Mesothelial cell of epicardium (in vitro differentiated cells): ENCODE results near the gene FOXP1. TPM values are rescaled to one million over a fixed set of nuclear protein-coding genes. Genes with fewer than 3 reads are reported as not detected.
A peak's percentile ranks its signal among the peaks of the same experiment; 100 is the strongest.

ENCODE experiments used
- DNase-seq, 2 experiments: peaks; one replicate each; pipeline ENCODE4 v3.0.0; 2021; ENCODE audit warnings: low spot score in 2 of 2; ENCODE audit not compliant: unreplicated experiment in 2 of 2
- H3K27ac Mint-ChIP-seq: 2 replicates; pipeline ENCODE4 v1.8.0; 2021; ENCODE audit warnings: mixed read lengths
- H3K27me3 Mint-ChIP-seq: 2 replicates; pipeline ENCODE4 v1.8.0; 2021; ENCODE audit warnings: low read depth, mixed read lengths
- H3K36me3 Mint-ChIP-seq: 2 replicates; pipeline ENCODE4 v1.8.0; 2021; ENCODE audit warnings: mixed read lengths
- H3K4me1 Mint-ChIP-seq: 2 replicates; pipeline ENCODE4 v1.8.0; 2021; ENCODE audit warnings: mixed read lengths
- H3K4me3 Mint-ChIP-seq: 2 replicates; pipeline ENCODE4 v1.8.0; 2021; ENCODE audit warnings: mild to moderate bottlenecking, moderate library complexity, mixed read lengths
- H3K9me3 Mint-ChIP-seq: 2 replicates; pipeline ENCODE4 v1.8.0; 2021; ENCODE audit warnings: mixed read lengths
- CTCF ChIP-seq: fragments of 200-600 bp; sonication (generic); IDR thresholded peaks from one replicate; pipeline ENCODE4 v1.5.0; 2021; ENCODE audit warnings: antibody characterized with exemption; ENCODE audit not compliant: unreplicated experiment
- total RNA-seq: library from RNA; stranded (reverse); gene quantifications from 3 replicates; pipeline ENCODE4 v1.2.1, GENCODE V29; 2021

The FOXP1 gene
- total RNA-seq, 1 donor from 2014 or later: 187 TPM

- no peak for DNase-seq
- Mint-ChIP-seq H3K9me3 (peaks cover 14% of the 10 kb centered on the region), H3K27ac (no peak overlapping the region), H3K4me3 (no peak overlapping the region), H3K4me1 (no peaks in the 10 kb centered on the region), H3K27me3 (no peaks in the 10 kb centered on the region), H3K36me3 (peaks cover 55% of the 10 kb centered on the region)
- no peak for TF ChIP-seq CTCF
Observed at GRCh38 chr3:71560665-71561064, 22.9 kb downstream of the FOXP1 start.

GRCh38 chr3:71559578-71560162 lies 23.9 kb downstream of the FOXP1 start:
- no peak overlapping the region for H3K27ac Mint-ChIP-seq
- no peaks in the 10 kb centered on the region for H3K27me3 Mint-ChIP-seq
- no peaks in the 10 kb centered on the region for H3K4me1 Mint-ChIP-seq
- no peak overlapping the region for H3K4me3 Mint-ChIP-seq
- no peak for TF ChIP-seq CTCF
- H3K9me3 Mint-ChIP-seq: peaks cover 14% of the 10 kb centered on the region
- no peak for DNase-seq
- H3K36me3 Mint-ChIP-seq: peaks cover 48% of the 10 kb centered on the region

- H3K4me3 Mint-ChIP-seq: no peak overlapping the region
- no peak overlapping the region for H3K27ac Mint-ChIP-seq
- no peak for TF ChIP-seq CTCF
Observed at GRCh38 chr3:71559021-71559420, 24.5 kb downstream of the FOXP1 start.

GRCh38 chr3:71554649-71555048 lies 28.9 kb downstream of the FOXP1 start:
- no peak overlapping the region for H3K4me3 Mint-ChIP-seq
- peaks cover 9% of the 10 kb centered on the region for H3K9me3 Mint-ChIP-seq
- H3K27me3 Mint-ChIP-seq: no peaks in the 10 kb centered on the region
- H3K27ac Mint-ChIP-seq: no peak overlapping the region
- H3K4me1 Mint-ChIP-seq: peaks cover 3% of the 10 kb centered on the region
- DNase-seq: no peak
- no peak for TF ChIP-seq CTCF
- H3K36me3 Mint-ChIP-seq: peaks cover 24% of the 10 kb centered on the region

More at GRCh38 chr3:71559021-71559420, 24.5 kb downstream of the FOXP1 start:
- Mint-ChIP-seq H3K4me1 (no peaks in the 10 kb centered on the region), H3K27me3 (no peaks in the 10 kb centered on the region), H3K9me3 (peaks cover 14% of the 10 kb centered on the region), H3K36me3 (peaks cover 42% of the 10 kb centered on the region)
- no peak for DNase-seq

- no peaks in the 10 kb centered on the region for H3K9me3 Mint-ChIP-seq
- no peak overlapping the region for H3K4me3 Mint-ChIP-seq
- H3K27ac Mint-ChIP-seq: peak overlapping the region; percentile 68
- TF ChIP-seq CTCF: no peak
- no peaks in the 10 kb centered on the region for H3K27me3 Mint-ChIP-seq
- peaks cover 5% of the 10 kb centered on the region for H3K4me1 Mint-ChIP-seq
- H3K36me3 Mint-ChIP-seq: peaks cover 2% of the 10 kb centered on the region
- DNase-seq: no peak
Observed at GRCh38 chr3:71551311-71551919, 32.1 kb downstream of the FOXP1 start.
